ENCODE results near the gene ETF1.

DNA sequence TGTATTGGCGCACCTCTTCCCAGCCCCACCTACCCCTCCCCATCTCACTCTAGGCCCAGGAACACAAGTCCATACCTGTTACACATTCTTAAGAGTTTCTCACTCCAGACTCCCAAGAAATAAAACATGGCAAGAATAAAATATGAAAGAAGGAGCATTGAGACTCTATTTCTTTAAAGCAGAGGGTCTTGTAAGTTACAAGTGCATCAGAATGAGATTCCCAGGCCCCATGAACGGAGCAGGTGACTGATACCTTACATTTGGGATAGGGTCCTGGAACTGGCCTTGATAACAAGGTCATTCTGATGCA lies 72.0 kb downstream of the ETF1 start:
- TF ChIP-seq, protein P1, sequence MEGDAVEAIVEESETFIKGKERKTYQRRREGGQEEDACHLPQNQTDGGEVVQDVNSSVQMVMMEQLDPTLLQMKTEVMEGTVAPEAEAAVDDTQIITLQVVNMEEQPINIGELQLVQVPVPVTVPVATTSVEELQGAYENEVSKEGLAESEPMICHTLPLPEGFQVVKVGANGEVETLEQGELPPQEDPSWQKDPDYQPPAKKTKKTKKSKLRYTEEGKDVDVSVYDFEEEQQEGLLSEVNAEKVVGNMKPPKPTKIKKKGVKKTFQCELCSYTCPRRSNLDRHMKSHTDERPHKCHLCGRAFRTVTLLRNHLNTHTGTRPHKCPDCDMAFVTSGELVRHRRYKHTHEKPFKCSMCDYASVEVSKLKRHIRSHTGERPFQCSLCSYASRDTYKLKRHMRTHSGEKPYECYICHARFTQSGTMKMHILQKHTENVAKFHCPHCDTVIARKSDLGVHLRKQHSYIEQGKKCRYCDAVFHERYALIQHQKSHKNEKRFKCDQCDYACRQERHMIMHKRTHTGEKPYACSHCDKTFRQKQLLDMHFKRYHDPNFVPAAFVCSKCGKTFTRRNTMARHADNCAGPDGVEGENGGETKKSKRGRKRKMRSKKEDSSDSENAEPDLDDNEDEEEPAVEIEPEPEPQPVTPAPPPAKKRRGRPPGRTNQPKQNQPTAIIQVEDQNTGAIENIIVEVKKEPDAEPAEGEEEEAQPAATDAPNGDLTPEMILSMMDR (IDR thresholded peaks at IDR 0.05), result no peak
- no peak for TF ChIP-seq POLR2AphosphoS5 (IDR thresholded peaks at IDR 0.05; ENCODE audit: insufficient read depth in 1 of 2, low read depth in 1 of 2)

All from vagina (tissue), 2 donors.